ENCODE data around the gene NKAIN4.

DNA sequence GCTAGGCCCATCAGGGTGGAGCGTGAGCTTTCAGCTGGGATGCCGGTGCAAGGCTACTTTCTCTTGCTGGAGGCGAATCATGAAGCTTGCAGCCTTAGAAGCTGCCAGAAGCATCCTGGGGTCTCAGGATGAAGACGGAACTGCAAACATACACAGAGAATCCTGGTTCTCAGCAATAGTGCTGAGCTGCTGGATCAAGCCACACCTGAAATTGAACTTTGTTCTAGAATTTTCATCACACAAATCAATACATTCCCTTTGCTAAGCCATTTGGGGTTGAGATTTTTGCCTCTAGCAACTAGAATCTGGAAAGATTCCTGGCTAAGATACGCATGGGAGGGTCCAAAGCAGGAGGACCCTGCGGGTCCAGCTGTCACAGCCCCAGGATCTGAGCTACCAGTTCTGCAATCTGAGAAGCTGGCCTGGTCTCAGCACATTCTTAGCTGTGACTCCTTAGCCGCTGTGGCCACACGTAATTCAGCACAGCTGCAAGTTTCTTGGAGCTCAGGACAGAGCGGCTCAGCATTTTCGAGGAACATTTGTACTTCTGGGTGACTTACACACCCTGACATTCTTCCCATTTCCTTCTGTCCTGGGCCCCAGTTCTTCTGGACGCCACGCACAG is 11.7 kb upstream of the NKAIN4 start:
- TF ChIP-seq, protein P1, sequence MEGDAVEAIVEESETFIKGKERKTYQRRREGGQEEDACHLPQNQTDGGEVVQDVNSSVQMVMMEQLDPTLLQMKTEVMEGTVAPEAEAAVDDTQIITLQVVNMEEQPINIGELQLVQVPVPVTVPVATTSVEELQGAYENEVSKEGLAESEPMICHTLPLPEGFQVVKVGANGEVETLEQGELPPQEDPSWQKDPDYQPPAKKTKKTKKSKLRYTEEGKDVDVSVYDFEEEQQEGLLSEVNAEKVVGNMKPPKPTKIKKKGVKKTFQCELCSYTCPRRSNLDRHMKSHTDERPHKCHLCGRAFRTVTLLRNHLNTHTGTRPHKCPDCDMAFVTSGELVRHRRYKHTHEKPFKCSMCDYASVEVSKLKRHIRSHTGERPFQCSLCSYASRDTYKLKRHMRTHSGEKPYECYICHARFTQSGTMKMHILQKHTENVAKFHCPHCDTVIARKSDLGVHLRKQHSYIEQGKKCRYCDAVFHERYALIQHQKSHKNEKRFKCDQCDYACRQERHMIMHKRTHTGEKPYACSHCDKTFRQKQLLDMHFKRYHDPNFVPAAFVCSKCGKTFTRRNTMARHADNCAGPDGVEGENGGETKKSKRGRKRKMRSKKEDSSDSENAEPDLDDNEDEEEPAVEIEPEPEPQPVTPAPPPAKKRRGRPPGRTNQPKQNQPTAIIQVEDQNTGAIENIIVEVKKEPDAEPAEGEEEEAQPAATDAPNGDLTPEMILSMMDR (IDR thresholded peaks at IDR 0.05), result no peak
- no peak for TF ChIP-seq POLR2A (IDR thresholded peaks at IDR 0.05)
- no peak for TF ChIP-seq POLR2AphosphoS5 (IDR thresholded peaks at IDR 0.05)

All from transverse colon (tissue), 4 donors.